PFSK-1 (cell line): ENCODE data around the gene CHMP2B.

Experiments used
- POLR2AphosphoS5 ChIP-seq: IDR thresholded peaks from 2 replicates; pipeline ENCODE4 v1.6.1; 2012; ENCODE audit warnings: low read depth, mild to moderate bottlenecking, control low read depth, low read length, moderate library complexity
- SIN3A ChIP-seq: IDR thresholded peaks from 2 replicates; pipeline ENCODE4 v1.6.1; 2012; ENCODE audit warnings: mild to moderate bottlenecking, low read length, moderate library complexity, borderline replicate concordance; ENCODE audit not compliant: insufficient read depth
- TAF1 ChIP-seq: IDR thresholded peaks from 2 replicates; pipeline ENCODE4 v1.6.1; 2012; ENCODE audit warnings: low read length, control low read depth, borderline replicate concordance; ENCODE audit not compliant: insufficient read depth

GRCh38 chr3:87191175-87191574 lies 35.9 kb upstream of the CHMP2B start:
- TF ChIP-seq SIN3A (no peak), POLR2AphosphoS5 (no peak), TAF1 (no peak)
